Midbrain (tissue), 1 donor: ENCODE results near the gene UTRN.

Experiments
- DNase-seq: peaks from one replicate; lab custom pipeline; 2025; lab: John Stamatoyannopoulos, UW

The UTRN gene

GRCh38 chr6:144283646-144284477 lies 1.3 kb upstream of the UTRN start:
- no peak for DNase-seq

- no peak for DNase-seq
These were observed 705 bp upstream of the UTRN start for GRCh38 chr6:144284478-144284782.

GRCh38 chr6:144285548-144285797 lies 338 bp downstream of the UTRN start:
- no peak for DNase-seq

- peak; percentile 41 for DNase-seq
These were observed 815 bp downstream of the UTRN start for GRCh38 chr6:144285798-144286502.

- no peak for DNase-seq
These were observed 1.6 kb downstream of the UTRN start for GRCh38 chr6:144286503-144287393.

GRCh38 chr6:144289006-144289405 lies 3.9 kb downstream of the UTRN start:
- DNase-seq: no peak

GRCh38 chr6:144292372-144292771 lies 7.2 kb downstream of the UTRN start:
- no peak for DNase-seq

GRCh38 chr6:144294016-144294415 lies 8.9 kb downstream of the UTRN start:
- no peak for DNase-seq

GRCh38 chr6:144295211-144295610 lies 10.1 kb downstream of the UTRN start:
- no peak for DNase-seq

GRCh38 chr6:144295981-144296767 lies 11.0 kb downstream of the UTRN start:
- DNase-seq: no peak

GRCh38 chr6:144296973-144297372 lies 11.8 kb downstream of the UTRN start:
- no peak for DNase-seq

GRCh38 chr6:144297511-144298100 lies 12.5 kb downstream of the UTRN start:
- DNase-seq: no peak

- DNase-seq: no peak
These were observed 13.1 kb downstream of the UTRN start for GRCh38 chr6:144298194-144298593.

- no peak for DNase-seq
These were observed 13.8 kb downstream of the UTRN start for GRCh38 chr6:144298916-144299315.

- no peak for DNase-seq
These were observed 17.7 kb downstream of the UTRN start for GRCh38 chr6:144302701-144303372.

- DNase-seq: no peak
These were observed 19.2 kb downstream of the UTRN start for GRCh38 chr6:144304223-144304848.

GRCh38 chr6:144305567-144305966 lies 20.4 kb downstream of the UTRN start:
- DNase-seq: no peak

- DNase-seq: no peak
These were observed 20.9 kb downstream of the UTRN start for GRCh38 chr6:144305985-144306384.

GRCh38 chr6:144307880-144308279 lies 22.7 kb downstream of the UTRN start:
- DNase-seq: no peak

- DNase-seq: no peak
These were observed 25.6 kb downstream of the UTRN start for GRCh38 chr6:144310765-144311164.

GRCh38 chr6:144311361-144311760 lies 26.2 kb downstream of the UTRN start:
- DNase-seq: no peak
